OCI-LY3 (cell line): ENCODE measurements around the gene COL1A2.

ENCODE experiments used
- CTCF ChIP-seq: fragments of 200-600, 300-600 bp; sonication (generic); IDR thresholded peaks from 2 replicates; pipeline ENCODE4 v1.5.1; 2014; ENCODE audit warnings: antibody characterized with exemption, low read length, low read depth
- EZH2phosphoT487 ChIP-seq: fragments of 200-600 bp; shearing (Covaris generic); IDR thresholded peaks from 2 replicates; pipeline ENCODE4 v1.6.1; 2018; ENCODE audit warnings: antibody characterized with exemption, mixed run types, low read depth

GRCh38 chr7:94397722-94398121, 3.0 kb downstream of the COL1A2 start:
- TF ChIP-seq CTCF (no peak), EZH2phosphoT487 (no peak)
